Heart left ventricle (tissue), 16 donors: ENCODE data around the gene FCER1G. TPM values are rescaled to one million over a fixed set of nuclear protein-coding genes. Genes with fewer than 3 reads are reported as not detected.

Experiments
- ATAC-seq, 4 donors: fragments of 200-7000 bp; cut with Tn5 transposase; one replicate each; pipeline ENCODE4 v1.9.1; 2020 to 2022; ENCODE audit warnings: moderate library complexity in 4 of 4, mild to moderate bottlenecking in 3 of 4, moderate number of reproducible peaks in 1 of 4
- DNase-seq, 5 donors: peaks; one replicate each; pipeline ENCODE4 v3.0.0-alpha.2; 2020
- H3K27ac ChIP-seq, 12 donors: fragments of 200-600 bp; sonication (generic) in 4 of 12; one replicate each; pipeline versions ENCODE4 v1.5.0 to v1.8.0; 2016 to 2022; ENCODE audit warnings: mild to moderate bottlenecking in 2 of 12
- H3K27me3 ChIP-seq, 9 donors: fragments of 200-600 bp; sonication (generic) in 2 of 9; one replicate each; pipeline versions ENCODE4 v1.5.1 to v1.8.0; 2016 to 2022; ENCODE audit warnings: mild to moderate bottlenecking in 3 of 9
- H3K36me3 ChIP-seq, 9 donors: fragments of 200-600 bp; sonication (generic) in 2 of 9; one replicate each; pipeline versions ENCODE4 v1.5.0 to v1.8.0; 2018 to 2022; ENCODE audit warnings: mild to moderate bottlenecking in 2 of 9
- H3K4me1 ChIP-seq, 12 donors: fragments of 200-600 bp; sonication (generic) in 4 of 12; one replicate each; pipeline versions ENCODE4 v1.5.0 to v1.8.0; 2016 to 2022; ENCODE audit warnings: mild to moderate bottlenecking in 3 of 12
- H3K4me3 ChIP-seq, 12 donors: fragments of 200-600 bp; sonication (generic) in 4 of 12; one replicate each; pipeline versions ENCODE4 v1.5.0 to v1.8.0; 2017 to 2022; ENCODE audit warnings: mild to moderate bottlenecking in 9 of 12, moderate library complexity in 4 of 12
- H3K9me3 ChIP-seq, 12 donors: fragments of 200-600 bp; sonication (generic) in 4 of 12; one replicate each; pipeline versions ENCODE4 v1.5.0 to v1.8.0; 2016 to 2022; ENCODE audit warnings: mild to moderate bottlenecking in 1 of 12
- POLR2A ChIP-seq, 2 donors: fragments of 450-650 bp; IDR thresholded peaks; one replicate each; pipeline ENCODE4 v1.6.1; 2017; ENCODE audit warnings: antibody characterized with exemption in 2 of 2, mild to moderate bottlenecking in 2 of 2, moderate library complexity in 2 of 2
- WGBS, 4 donors: extraction: QIAGEN DNeasy Blood & Tissue Kit in 2 of 4; methylation state at CpG; one replicate each; pipeline versions ENCODE4 v1.1.5 to v1.1.7; 2013 to 2018; 5-methylcytosine and 5-hydroxymethylcytosine counted together
- intact Hi-C, 10 donors: fragments of 100-400 bp; cut with DNase I; formaldehyde crosslinking; loops; one replicate each; pipeline versions ENCODE4 v1.11.1 to v1.14.2; 2022
- long read RNA-seq, 3 donors: library from polyadenylated mRNA; unstranded; transcript quantifications; one replicate each; pipeline ENCODE4 v2.0.0, GENCODE V29; 2020 to 2021
- polyA plus RNA-seq, 2 donors: library from polyadenylated mRNA; stranded (reverse); fragments of 200-250 nt; gene quantifications; one replicate each; pipeline ENCODE4 v1.2.3, GENCODE V29; 2013
- total RNA-seq, 9 donors: library from RNA; depleted of rRNA in 2 of 9; stranded (reverse); fragments of >200 nt in 2 of 9; fragmentation: NEBNext Ultra II Directional in 3 of 9; extraction: Animal tissue kit (Norgen Biotek cat#: 25700) in 3 of 9; gene quantifications; one replicate each; pipeline versions ENCODE4 v1.1.0 to v1.2.4, GENCODE V29; 2016 to 2023
- TF ChIP-seq, protein P1 (sequence below), 12 donors: fragments of 200-600 bp; sonication (generic) in 4 of 12; IDR thresholded peaks; one replicate each; pipeline versions ENCODE4 v1.5.0 to v1.8.0; 2018 to 2022; ENCODE audit warnings: antibody characterized with exemption in 12 of 12, mild to moderate bottlenecking in 5 of 12
- donor health status: ischemic (EF 13 %, LVEDD 7.1; RV severe dilation, severe dysfunction).
- donor health status: healthy with polysubstance abuse.
- donor health status: DM: no; HTN: yes; CAD: no.
- donor health status: DM: no; HTN: no; CAD: no.
- donor health status: ischemic (EF 25% LVEDD 6.9; RV normal size, moderate dysfunction).
- donor health status: ischemic (EF 25% LVEDD 5.7; RV mildly dilated, moderate dysfunction).
- donor health status: healthy.
- donor health status: DM: yes; HTN: yes; CAD: no.
- donor health status: ischemic (EF 35%, LVEDD 5.7; RV mildly dilated, moderate dysfunction).
- donor health status: nonischemic (EF 11% LVEDD 7.7; RV severe dilation, severe dysfunction).
- donor health status: DM: yes; HTN: yes; CAD: no.
- donor health status: PGD.
- donor health status: ischemic (EF 29% LVEDD 5.4; RV normal size, mild dysfunction).
- donor health status: nonischemic (EF 23%, LVEDD 6.1; RV moderate dilation, normal function).

The FCER1G gene
- total RNA-seq (100 to 1,000 TPM in 1 of 9 donors, 10 to 100 TPM in 5, 1 to 10 TPM in 3; 2.9 to 157 (median 17.1) TPM), polyA plus RNA-seq (10 to 100 TPM; 14.6 to 40.0 TPM)
- long read RNA-seq, donor 1, partial matches to known transcripts, result 2 of 6 reads
- long read RNA-seq, donor 1, other reads (novel, unspliced or antisense), result 0 of 6 reads
- long read RNA-seq, donor 2, transcript FCER1G-201 (5 exons, 591 nt), result major isoform, 5 of 5 reads
- long read RNA-seq, donor 2, partial matches to known transcripts, result 0 of 5 reads
- long read RNA-seq, donor 2, other reads (novel, unspliced or antisense), result 0 of 5 reads
- long read RNA-seq, donor 3, transcript FCER1G-201 (5 exons, 591 nt), result major isoform, 6 of 9 reads
- long read RNA-seq, donor 3, partial matches to known transcripts, result 0 of 9 reads
- long read RNA-seq, donor 3, other reads (novel, unspliced or antisense), result 3 of 9 reads

DNA sequence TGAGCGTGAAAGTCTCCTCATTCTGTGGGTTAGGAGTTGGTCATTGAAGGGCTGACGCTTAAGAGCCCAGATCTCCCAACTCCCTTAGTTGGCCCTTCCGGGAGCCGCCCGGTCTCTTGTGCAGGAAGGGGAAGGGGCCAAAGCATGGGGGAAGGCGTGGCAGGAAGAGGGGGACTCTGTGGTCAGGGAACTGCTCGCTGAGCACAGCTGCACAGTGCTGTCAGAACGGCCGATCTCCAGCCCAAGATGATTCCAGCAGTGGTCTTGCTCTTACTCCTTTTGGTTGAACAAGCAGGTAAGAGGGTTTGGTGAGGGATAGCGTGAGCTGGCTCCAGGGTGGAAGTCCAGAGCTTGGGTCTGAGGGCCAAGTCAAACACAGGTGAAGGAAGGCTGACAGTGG lies at the start of gene FCER1G:
Gene FCER1G (plus strand): TSS at position 220 of the 400 bp plus-strand sequence. CDS start 27 bp downstream, at position 247.
- 68 to 77% (median 71%) methylated on average over 10 of the region's 10 CpGs for WGBS, 4 donors
- H3K27ac ChIP-seq, result peak within 1 kb of the TSS in 9 of 12 donors; percentile 38 to 96 (median 51)
- H3K27me3 ChIP-seq, result no peaks in the 10 kb centered on the region
- intact Hi-C loops, result no loop called here
- peaks cover 0 to 32% (median under 1%) of the 10 kb centered on the region in 12 donors for H3K4me1 ChIP-seq
- H3K4me3 ChIP-seq, result peak within 1 kb of the TSS in 9 of 12 donors; percentile 13 to 63 (median 36)
- peak; percentile 65 to 85 (median 71) for DNase-seq
- peak in 1 of 2 donors; percentile 51 for TF ChIP-seq POLR2A (IDR thresholded peaks at IDR 0.05)
- TF ChIP-seq, protein P1, sequence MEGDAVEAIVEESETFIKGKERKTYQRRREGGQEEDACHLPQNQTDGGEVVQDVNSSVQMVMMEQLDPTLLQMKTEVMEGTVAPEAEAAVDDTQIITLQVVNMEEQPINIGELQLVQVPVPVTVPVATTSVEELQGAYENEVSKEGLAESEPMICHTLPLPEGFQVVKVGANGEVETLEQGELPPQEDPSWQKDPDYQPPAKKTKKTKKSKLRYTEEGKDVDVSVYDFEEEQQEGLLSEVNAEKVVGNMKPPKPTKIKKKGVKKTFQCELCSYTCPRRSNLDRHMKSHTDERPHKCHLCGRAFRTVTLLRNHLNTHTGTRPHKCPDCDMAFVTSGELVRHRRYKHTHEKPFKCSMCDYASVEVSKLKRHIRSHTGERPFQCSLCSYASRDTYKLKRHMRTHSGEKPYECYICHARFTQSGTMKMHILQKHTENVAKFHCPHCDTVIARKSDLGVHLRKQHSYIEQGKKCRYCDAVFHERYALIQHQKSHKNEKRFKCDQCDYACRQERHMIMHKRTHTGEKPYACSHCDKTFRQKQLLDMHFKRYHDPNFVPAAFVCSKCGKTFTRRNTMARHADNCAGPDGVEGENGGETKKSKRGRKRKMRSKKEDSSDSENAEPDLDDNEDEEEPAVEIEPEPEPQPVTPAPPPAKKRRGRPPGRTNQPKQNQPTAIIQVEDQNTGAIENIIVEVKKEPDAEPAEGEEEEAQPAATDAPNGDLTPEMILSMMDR (IDR thresholded peaks at IDR 0.05), result no peak
- no peaks in the 10 kb centered on the region for H3K9me3 ChIP-seq
- ATAC-seq, result peak; percentile 38 to 75 (median 62)
- H3K36me3 ChIP-seq, result peaks cover 4 to 69% (median 49%) of the 10 kb centered on the region in 9 donors

DNA sequence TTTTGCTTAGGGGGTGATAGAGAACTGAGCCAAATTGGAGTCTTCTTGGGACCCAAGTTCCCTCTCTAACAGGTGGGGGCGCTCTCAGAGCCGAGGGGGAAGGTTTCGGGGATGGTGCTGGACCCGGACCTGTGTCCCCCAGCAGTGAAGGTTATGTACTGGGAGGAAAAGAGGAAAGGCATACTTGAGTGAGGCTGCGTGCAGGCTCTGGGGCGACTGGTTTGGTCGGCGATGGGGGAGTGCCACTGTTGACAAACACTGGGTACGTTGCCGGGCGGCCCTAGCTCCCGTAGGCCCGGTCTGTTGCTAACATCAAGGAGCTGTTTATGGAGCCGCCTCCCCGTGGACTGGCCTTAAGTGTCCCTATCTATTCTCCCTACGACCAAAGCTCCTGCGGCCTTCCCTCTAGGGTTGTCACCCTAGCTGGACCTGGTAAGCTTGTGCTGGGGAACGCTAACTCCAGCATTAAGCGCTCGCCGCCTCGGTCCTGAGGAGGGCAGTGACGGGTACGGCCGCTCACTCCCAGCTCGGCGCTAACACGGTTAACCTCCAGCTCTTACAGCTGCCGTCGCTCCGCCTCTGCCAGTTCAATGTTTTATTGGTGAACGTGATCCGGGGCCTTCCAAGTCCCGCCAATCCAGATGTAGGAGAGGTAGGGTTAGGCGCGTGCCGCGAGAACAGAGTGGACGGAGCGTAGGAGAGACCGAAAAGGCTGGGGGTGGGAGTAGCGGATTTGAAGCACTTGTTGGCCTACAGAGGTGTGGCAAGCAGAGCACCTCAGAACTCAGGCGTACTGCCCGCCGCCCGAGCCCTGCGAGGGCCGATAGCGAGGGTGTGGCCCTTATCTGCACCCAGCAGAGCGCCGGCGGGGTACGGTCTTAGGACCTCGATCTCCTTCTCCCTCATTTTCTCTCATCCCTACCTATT lies 49.1 kb upstream of the FCER1G start, which contains the start of gene PPOX:
Gene PPOX (plus strand): TSS at position 685 of the 927 bp plus-strand sequence. CDS start 422 bp downstream, outside the sequence.
- H3K4me1 ChIP-seq, result peaks cover 0 to 35% (median 26%) of the 10 kb centered on the region in 12 donors
- no peaks in the 10 kb centered on the region for H3K9me3 ChIP-seq
- peak; percentile 96 to 98 (median 97) for DNase-seq
- H3K27ac ChIP-seq, result peak within 1 kb of the TSS; percentile 75 to 92 (median 84)
- TF ChIP-seq, protein P1 (IDR thresholded peaks at IDR 0.05), result peak in 10 of 12 donors; percentile 16 to 57 (median 40)
- TF ChIP-seq POLR2A (IDR thresholded peaks at IDR 0.05), result peak; percentile 42 to 67
- ATAC-seq, result peak; percentile 96 to 97 (median 96)
- intact Hi-C loops, result no loop called here
- peak within 1 kb of the TSS; percentile 59 to 92 (median 77) for H3K4me3 ChIP-seq
- peaks cover 0 to 64% (median 53%) of the 10 kb centered on the region in 9 donors for H3K36me3 ChIP-seq
- no peaks in the 10 kb centered on the region for H3K27me3 ChIP-seq
- WGBS, 4 donors, result 0 to 1% (median 0%) methylated on average over 39 to 54 of the region's 54 CpGs

DNA sequence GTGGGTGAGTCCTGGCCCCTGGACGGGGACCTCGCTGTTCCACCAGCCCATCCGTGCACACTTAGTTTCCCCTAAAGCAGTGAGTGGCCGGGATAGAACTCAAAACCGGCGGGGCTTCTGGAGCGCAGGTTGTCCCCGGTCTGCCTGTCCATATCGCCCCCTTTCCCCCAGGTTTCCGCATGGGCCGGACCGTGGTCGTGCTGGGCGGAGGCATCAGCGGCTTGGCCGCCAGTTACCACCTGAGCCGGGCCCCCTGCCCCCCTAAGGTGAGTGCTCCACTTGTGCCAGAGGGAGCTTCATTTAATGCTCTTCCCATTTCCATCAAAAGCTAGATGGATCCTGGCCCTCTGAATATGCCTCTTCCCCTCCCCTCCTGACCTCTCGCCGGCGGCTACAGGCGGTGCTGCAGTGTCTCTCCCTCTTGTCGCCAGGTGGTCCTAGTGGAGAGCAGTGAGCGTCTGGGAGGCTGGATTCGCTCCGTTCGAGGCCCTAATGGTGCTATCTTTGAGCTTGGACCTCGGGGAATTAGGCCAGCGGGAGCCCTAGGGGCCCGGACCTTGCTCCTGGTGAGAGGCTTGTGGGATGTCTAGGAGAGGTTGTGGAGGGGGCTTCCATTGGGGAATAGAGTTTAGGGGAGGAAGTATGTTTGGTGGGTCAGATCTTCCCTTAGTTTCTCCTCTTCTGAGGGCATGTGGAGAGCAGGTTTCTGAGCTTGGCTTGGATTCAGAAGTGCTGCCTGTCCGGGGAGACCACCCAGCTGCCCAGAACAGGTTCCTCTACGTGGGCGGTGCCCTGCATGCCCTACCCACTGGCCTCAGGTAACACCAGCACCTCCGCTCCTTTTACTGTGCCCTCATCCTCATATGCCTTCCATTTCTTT lies 48.2 kb upstream of the FCER1G start:
- Histone ChIP-seq H3K27ac (peak overlapping the region; percentile 75 to 92 (median 83)), H3K27me3 (no peaks in the 10 kb centered on the region), H3K4me3 (peak overlapping the region; percentile 59 to 92 (median 77)), H3K36me3 (peaks cover 0 to 70% (median 57%) of the 10 kb centered on the region in 9 donors), H3K4me1 (peaks cover 0 to 29% (median 20%) of the 10 kb centered on the region in 12 donors), H3K9me3 (no peaks in the 10 kb centered on the region)
- peak in 1 of 4 donors; percentile 0 for ATAC-seq
- intact Hi-C loops, result no loop called here
- WGBS, 4 donors, result 7 to 8% (median 8%) methylated on average over 32 to 33 of the region's 33 CpGs
- DNase-seq, result no peak
- TF ChIP-seq POLR2A (IDR thresholded peaks at IDR 0.05), result no peak
- TF ChIP-seq, protein P1 (IDR thresholded peaks at IDR 0.05), result no peak
